GM10266 (cell line): Measurements from ENCODE around the gene WHAMM.
"Not testable (repeated sequence)": the region's sequence is repeated elsewhere in the genome, so short reads cannot be mapped to it uniquely, and the experiment has no call there.

Experiments used
- DNase-seq: peaks from one replicate; pipeline ENCODE4 v3.0.0; 2012; ENCODE audit errors: extremely low spot score
- TF ChIP-seq, protein P1 (sequence below): IDR thresholded peaks from 2 replicates; pipeline ENCODE4 v1.5.1; 2012; ENCODE audit warnings: mild to moderate bottlenecking, low read depth; ENCODE audit not compliant: control insufficient read depth, insufficient read depth; ENCODE audit errors: missing control alignments

Gene WHAMM

DNA sequence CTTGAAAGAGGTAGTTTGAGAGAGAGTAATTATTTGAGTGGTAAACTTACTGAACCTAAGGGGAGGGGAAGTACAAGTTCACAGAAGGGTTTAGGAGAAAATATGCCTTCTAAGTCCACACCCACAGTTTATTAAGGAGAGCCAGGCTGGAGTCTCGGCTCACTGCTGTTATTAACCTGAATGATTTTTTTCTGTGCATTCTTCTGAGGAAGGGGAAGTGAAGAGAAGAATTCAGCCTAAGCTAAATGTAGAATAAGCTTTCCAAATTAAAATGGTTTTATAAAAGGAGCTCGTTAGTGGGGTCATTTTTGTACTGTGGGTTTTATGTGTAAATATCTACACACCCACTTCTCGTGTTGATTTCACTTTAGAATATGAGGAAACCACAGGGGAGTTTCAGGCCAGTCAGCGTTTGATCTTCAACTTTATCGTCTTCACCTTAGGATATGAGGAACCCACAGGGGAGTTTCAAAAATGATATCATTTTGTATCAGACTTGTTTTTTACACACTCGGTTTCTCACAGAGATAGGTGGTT is 1.5 kb downstream of the WHAMM start:
- TF ChIP-seq, protein P1, sequence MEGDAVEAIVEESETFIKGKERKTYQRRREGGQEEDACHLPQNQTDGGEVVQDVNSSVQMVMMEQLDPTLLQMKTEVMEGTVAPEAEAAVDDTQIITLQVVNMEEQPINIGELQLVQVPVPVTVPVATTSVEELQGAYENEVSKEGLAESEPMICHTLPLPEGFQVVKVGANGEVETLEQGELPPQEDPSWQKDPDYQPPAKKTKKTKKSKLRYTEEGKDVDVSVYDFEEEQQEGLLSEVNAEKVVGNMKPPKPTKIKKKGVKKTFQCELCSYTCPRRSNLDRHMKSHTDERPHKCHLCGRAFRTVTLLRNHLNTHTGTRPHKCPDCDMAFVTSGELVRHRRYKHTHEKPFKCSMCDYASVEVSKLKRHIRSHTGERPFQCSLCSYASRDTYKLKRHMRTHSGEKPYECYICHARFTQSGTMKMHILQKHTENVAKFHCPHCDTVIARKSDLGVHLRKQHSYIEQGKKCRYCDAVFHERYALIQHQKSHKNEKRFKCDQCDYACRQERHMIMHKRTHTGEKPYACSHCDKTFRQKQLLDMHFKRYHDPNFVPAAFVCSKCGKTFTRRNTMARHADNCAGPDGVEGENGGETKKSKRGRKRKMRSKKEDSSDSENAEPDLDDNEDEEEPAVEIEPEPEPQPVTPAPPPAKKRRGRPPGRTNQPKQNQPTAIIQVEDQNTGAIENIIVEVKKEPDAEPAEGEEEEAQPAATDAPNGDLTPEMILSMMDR = no peak
- no peak for DNase-seq

DNA sequence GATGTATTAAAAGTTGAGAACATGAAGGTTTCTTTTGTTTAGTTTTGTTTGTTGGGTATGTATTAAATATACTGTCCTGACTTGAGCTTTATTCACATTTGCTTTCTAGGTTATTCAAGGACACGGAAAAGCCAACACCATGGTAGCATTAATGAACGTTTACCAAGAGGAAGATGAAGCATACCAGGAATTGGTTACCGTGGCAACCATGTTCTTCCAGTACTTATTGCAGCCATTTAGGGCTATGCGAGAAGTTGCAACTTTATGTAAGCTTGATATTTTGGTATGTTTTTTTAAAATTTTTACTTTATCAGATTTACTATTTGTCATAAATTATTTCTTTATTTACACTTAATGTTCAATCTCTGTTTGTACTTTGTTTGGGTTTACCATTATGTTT is 3.6 kb downstream of the WHAMM start:
- no peak for DNase-seq
- TF ChIP-seq, protein P1 = no peak

DNA sequence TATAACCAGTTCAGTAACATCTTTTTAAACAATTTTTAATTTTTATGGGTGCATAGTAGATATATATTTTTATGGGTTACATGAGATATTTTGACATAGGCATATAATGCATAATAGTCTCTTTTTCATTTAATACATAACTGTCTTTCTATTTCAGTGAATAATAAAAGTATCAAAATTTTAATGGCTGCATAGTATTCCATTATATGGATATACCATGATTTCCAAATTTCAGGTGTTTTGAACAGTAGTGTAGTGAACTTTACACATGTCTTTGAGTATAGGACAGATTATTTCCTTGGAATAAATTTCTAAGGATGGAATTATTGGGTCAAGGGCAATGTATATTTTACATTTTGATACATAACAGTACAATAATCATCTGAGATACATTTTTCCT is 10.7 kb downstream of the WHAMM start:
- DNase-seq = no peak
- TF ChIP-seq, protein P1 = no peak

DNA sequence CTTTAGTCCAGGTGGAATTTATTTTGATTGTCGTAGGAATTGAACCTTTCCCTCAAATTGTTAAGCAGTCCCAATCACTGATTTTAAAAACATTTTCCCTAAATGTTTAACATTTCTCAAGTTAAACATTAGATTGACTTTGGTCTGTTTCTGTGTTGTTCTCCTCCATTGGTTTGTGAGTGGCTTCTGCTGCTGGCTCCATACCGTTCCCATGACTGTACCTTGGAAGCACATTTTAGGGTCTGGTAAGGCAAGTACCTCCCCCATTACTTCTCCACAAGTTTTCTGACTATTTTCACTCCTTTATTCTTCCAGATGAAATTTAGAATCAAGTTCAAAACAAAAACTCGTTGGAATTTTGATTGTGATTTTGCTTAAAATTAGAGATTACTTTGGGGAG is 12.0 kb downstream of the WHAMM start:
- not testable (repeated sequence) for DNase-seq

DNA sequence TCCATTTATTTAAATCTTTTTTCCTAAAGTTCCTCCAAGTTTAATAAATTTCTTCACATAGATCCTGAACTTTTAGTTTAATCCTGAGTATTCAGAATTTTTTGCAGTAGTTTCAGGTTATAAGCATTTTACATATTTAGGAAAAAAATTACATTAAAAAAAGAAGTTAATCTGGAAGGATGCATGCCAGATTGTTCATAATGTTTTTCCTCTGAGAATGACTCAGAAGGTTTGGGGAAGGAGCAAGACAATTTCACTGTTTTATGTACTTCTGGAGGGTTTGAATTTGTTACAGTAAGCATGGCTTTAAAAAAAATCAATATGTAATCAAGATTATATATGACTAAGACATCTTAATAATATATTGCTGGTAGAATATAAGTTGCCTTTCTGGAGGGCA is 12.4 kb downstream of the WHAMM start:
- DNase-seq = not testable (repeated sequence)

DNA sequence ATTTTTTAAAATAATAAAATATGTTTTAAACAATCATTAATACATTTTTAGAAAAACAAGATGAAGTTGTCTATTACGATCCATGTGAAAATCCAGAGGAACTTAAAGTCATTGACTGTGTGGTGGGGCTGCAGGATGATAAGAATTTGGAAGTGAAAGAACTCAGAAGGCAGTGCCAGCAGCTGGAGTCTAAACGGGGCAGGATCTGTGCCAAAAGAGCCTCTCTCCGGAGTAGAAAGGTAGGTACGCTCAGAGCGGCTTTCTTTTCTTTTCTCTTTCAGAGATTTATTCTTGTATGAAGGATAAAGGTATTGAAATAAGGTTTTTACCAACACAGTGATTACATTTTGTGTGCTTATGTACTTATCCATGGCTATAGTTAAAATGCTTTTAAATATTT is 13.6 kb downstream of the WHAMM start:
- DNase-seq = no peak
- TF ChIP-seq, protein P1 = no peak

DNA sequence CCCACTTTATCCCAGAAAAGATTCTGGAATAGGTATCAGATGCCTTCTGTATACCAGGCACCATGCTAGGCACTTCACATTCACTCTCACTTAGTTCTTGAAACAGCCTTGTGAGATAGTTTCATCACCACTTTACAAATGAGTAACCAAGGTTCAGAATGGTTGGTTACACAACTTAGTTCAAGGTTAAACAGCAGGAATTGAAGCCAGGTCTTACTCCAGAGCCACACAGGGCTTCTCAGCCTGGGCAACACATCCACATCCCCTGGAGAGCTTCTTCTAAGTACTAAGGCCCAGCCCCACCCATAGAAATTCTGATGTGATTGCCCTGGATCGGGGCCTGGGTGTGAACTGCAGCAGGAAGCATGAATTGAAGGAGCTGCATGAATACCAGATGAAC is 18.6 kb downstream of the WHAMM start:
- no peak for DNase-seq
- TF ChIP-seq, protein P1 = no peak

DNA sequence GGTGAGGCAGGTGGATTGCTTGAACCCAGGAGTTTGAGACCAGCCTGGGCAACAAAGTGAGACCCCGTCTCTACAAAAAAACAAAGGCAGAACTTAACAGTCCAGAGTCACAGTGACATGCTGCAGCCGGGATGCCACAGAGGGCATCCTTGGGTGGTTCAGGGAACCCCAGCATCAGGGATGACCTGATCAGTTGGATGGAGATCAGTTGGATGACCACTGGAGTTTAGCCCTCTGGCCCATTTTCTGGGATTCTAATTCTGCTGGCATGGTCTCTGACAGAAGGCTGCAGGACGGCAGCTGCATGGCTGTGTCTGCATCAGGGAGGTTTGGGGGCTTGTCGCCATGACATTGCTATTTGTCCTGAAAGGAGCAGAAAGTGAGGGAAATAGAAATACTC is 19.8 kb downstream of the WHAMM start:
- no peak for DNase-seq
- TF ChIP-seq, protein P1 = no peak
